Raji (cell line): ENCODE data around the gene PLEKHG1.

Source experiments
- POLR2A ChIP-seq: IDR thresholded peaks from 2 replicates; pipeline ENCODE4 v1.6.1; 2011; ENCODE audit warnings: low read depth, low read length, control low read depth; ENCODE audit not compliant: insufficient read depth

The PLEKHG1 gene

DNA sequence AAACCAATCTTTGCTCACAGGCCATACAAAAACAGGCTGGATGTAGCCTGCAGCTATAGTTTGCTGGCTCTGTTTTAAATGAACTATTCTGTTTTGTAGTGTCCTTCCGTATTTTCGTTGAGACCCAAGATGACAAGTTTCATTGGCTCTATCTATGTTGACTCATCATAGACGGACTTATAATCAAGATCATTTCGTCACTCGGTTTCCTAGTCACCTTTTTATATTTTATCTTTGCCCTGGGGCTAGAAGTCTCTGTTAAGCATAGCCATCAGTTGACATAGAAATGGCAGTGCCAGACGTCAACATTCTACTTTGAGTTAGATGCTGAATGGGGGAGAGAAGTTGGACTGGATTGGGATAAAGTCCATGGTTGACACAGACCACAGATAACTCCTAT lies 4.8 kb downstream of the PLEKHG1 start:
- TF ChIP-seq POLR2A = no peak

DNA sequence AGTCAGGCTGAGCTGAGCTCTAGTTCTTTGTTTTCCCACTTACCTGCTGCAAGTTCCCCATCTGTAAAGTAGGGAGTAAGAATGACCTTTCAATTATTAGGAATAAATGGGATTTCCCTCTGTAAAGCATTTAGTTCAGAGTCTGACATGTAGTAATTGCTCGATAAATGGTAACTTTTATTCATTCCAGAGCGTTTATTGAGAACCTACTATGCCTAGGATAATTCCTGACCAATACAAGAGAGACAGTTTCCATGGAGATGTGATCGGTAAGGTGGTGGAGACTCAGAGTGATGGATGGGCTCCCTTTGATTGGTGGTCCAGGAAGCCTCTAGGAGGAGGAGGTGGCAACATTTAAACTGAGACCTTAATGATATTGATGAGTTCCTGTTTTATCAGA lies 5.6 kb downstream of the PLEKHG1 start:
- TF ChIP-seq POLR2A = no peak

DNA sequence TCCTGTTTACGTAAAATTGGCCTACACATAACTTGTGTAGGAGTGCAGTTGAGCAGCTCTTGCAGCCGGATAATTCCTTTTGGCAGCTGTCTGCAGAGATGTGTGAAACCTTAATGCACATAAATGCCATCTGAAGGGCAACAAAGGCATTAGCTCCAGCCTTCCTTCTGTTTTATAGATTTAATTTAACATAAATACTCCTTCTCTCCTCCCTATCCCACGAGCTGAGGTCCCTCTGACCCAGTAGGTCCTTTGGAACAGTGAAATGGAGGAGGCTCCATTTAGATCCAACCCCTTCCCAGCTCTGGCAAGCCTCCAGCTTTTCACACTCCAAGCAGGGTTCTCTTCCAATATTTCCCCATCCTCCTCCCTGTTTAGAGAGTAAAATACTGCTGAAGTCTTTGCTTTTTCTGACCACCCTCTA lies 6.5 kb downstream of the PLEKHG1 start:
- no peak for TF ChIP-seq POLR2A

DNA sequence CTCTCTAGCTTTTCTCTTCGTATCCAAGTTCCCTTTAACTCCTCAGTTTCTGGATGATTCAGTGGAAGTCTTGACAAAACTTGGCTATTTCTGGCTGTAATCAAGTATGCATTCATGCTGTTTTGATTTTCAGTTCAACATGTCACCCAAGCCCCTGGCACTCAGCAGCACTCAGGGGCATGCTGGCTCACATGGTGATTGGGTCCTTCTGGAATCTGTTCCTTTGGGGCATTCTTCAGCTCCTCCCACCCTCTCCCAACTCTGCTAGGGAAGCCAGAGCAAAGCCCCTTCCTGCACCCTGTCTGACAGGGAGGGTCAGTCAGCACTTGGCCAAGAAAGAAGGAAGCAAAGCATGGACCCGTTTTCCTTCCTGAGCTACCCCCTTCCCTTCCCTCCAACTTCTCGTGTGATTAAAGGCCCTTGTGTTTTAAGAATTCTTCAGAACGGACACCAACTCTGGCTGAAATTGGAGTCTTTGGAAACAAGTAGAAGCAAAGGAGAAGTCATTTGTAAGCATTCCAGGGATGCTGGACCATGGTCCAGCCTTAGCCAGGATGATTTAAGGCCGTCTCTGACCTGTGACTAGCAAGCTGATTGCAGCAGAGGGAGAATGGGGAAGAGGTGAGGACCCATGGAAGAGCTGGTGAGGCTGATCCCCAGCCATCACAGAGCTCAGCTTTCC lies 7.1 kb downstream of the PLEKHG1 start:
- TF ChIP-seq POLR2A = no peak

DNA sequence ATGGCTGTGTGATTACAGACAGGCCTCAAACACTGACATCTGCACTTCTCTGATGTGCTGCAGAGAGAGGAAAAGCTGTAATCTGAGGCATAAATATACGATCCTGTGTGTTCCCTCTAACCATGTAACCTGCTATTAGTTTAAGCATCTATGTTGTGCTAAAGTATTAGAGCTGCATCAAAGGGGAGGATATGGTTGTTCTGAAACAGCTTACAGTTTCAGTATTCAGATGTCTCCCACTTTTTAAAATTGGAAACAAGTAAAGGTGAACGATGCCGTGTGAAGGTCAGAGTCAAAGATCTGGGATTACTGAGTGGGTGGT lies 7.6 kb downstream of the PLEKHG1 start:
- TF ChIP-seq POLR2A = no peak

DNA sequence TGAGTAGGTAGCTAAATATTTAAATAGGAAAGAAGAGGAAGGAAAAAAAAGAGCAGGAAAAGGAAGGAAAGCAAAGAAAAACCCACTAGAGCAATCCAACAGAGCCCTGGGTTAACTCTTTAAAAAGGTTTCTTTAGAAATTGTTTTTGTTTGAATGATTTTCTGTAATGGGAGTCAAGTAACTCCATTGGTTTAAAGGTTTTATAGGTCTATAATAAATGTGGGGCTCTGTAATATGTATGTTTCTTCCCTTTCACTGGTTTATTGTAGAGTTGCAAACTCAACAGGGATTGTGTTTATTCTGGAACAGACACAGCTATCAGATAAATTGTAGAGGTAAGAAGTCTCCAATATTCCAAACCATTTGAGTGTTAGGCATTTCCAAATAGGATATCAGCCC lies 10.9 kb downstream of the PLEKHG1 start:
- TF ChIP-seq POLR2A = no peak

DNA sequence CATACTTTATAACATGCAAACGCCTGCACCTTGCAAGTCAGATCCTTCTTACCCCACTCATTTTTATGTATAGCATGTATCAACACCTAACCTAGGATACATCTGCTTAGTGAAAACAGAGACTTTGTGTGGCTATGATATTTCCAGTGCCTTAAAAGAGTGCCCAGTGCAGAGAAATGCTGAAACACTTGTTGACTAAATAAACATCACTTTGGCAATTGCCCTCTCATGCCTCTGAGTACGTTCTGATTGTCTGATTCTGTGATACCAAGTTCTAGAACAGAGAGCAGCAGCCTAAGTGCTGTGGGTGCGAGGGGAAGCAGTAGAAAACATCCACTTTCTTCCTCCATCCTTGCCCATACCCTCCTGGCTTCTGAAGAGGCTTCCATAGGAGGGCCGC lies 13.6 kb downstream of the PLEKHG1 start:
- no peak for TF ChIP-seq POLR2A

DNA sequence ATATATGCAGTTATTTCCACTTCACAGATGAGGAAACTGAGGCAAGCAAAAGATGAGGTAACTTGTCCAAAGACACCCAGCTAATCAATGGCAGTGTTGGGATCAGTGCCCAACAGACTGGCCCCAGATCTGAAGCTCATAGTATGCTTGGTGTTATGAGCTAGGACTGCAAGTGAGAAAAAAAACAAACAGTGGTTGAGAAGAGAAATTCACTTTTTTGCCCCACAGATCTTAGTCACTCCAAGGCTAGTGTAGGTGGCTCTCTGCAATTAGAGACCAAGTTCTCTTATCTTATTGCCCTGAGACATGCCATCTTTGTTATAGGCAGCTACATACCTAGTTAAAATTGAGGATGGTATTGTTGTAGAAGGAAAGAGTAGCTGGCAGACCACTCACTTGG lies 16.3 kb downstream of the PLEKHG1 start:
- TF ChIP-seq POLR2A = no peak

DNA sequence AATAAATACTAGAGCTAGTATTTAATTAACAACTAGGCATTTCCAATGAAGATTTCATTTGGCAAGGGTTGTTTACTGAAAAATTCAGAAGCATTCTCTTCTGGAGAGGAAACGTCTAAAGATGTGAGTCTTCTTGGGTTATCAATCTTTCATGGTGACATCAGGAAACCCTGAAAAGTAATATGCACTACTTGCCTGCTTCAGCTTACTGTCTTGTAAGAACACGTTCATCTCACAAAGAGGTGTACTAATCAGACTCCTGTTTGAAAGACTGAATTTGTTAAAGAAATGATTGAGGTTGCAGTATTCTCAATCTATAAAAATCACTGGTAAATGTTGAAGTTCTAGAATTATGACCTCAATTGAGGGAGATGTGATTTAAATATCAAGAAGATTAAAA lies 16.9 kb downstream of the PLEKHG1 start:
- no peak for TF ChIP-seq POLR2A

DNA sequence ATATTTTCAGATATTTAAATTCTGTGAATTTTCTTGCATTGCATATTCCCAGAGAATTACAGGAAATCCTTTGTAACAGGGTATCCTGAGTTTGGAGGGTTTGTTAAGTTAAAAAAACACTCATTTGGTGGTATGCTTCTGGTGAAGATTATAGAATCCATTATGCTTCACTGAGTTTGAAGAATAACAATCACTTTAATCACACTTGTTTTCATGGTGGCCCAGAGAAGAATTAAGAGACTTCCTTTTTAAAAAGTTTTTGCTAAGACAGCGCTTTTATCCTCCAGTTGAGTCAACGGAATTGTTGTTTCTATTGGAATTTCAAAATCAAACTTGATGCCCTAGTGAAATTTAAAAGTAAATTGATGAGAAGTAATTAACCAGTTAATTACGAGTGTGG lies 17.4 kb downstream of the PLEKHG1 start:
- no peak for TF ChIP-seq POLR2A

DNA sequence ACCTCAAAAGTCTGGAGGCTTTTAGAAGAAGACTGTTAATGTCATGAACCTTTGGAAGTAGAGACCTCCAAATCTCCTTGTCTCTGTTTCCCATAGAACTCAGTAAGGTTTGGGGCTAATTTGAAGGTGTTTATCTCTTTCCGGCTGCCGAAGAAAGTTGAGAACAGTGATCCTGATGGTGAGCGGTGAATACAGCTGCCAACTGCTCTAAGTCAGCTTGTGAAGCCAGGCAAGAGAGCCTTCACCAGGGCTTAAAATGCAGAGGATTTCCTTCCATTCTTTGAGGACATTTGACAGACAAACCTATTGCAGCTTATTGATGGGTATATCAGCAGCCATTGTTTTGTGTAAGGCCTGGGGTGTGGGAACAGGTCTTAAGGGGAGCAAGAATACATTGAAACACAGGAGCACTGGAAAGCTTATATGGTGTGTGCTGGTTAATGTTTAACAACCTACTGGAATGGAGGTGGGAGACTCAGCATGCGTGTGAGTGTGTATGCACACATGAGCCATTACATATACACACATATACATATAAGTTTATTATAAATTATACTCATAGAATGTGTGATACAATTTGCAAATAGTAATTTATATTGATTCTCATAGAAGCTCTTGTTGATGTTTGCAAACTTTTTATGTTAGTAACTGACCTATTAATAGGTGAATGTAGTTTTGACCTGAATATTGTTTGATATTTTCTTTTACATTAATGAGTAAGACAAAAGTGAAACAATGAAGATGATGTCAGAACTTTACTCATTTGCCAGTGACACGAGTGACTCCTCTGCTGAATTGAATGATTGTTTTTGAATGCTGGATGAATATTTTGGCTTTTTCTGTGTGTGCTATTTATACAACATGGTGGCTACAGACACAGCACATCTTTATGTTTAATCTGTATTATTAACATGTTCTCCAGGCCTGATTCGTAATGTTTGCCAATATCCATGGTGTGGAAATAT lies 18.1 kb downstream of the PLEKHG1 start:
- TF ChIP-seq POLR2A = no peak

DNA sequence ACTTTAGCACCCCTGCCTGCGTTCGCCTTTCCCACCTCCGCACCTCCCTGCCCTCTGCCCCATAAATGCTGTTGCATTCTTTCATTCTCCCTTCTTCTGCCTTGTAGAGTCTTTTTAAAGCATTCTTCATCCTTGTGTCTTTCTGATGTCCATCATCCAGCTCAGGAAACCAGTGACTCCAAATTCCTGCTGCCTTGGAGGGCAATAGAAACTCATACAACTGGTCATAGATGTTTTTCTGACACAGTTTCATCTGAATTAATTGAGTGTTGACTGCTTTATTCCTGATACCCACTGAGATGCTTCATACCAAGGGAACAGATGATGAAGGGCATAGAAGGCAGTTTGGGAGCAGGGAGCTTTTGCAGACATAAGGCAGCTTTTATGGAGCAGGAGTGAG lies 19.6 kb downstream of the PLEKHG1 start:
- no peak for TF ChIP-seq POLR2A

DNA sequence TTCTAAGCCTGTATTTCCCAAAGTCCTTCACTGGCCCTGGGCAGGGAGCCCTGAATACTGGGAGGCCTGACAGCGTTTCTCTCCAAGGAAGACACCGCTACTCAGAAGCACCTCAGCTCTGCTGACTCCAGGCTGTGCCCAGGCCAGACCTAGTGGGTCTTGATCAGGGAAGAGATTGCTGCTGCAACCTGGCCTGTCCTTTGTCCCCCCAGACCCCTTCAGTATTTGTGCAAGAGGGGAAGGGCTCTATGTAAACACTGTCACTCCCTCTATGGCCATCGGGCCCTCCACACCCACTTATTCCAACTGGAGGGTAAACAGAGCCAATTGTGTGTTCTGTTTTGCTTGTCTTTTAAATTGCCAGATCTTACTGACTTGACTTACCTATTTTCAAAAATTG lies 20.6 kb downstream of the PLEKHG1 start:
- no peak for TF ChIP-seq POLR2A

DNA sequence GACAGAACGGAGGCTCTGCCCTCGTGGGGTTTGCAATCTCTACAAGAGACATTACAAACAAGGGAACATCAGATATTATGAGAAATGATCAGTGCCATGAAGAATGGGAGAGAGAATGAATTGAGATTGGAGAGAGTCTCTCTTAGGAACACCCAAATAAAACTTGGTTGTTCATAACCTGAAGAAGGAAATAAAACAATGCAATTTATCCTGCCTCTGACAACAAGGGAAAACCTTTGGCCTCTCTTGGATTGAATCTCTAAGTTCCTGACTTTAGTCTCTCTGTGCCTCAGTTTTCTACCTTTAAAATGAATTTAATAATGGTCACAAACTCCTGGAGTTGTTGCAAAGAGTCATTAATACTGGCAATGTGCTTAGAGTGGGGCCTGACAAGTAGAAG lies 21.1 kb downstream of the PLEKHG1 start:
- TF ChIP-seq POLR2A = no peak

DNA sequence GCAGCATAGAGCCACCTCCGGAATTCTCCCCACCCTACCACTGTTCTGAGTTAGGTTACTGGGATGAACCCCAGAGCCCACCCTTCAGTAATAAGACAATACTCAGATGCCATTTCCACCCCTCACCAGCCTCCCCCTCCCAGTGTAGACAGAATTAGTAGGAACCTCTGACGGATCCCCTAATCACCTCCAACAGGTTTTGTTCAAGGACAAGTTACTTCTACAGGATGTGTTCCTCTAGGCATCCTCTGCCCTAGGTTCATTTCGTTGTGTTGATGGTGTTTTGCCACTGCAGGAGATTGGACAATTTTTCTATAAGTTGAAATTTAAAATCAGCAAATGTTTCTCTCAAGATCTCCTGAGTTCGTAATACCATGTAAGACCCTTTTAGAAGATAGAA lies 22.8 kb downstream of the PLEKHG1 start:
- TF ChIP-seq POLR2A = no peak
